WTC11 (cell line): Measurements from ENCODE around the gene AMPD3. TPM values are rescaled to one million over a fixed set of nuclear protein-coding genes. Genes with fewer than 3 reads are reported as not detected.

Experiments used
- ATAC-seq: fragments of 200-7000 bp; cut with Tn5 transposase; 2 replicates; pipeline ENCODE4 v1.10.0; 2021; ENCODE audit warnings: mild to moderate bottlenecking, moderate library complexity
- CTCF ChIA-PET: fragments of 300-600 bp; sonication (Branson Sonifier 250); formaldehyde crosslinking; loops from one replicate; lab custom pipeline; 2021; ENCODE audit warnings: antibody characterized with exemption; lab: Charles Lee
- POLR2A ChIA-PET: fragments of 350-600 bp; sonication (Branson Sonifier 250); formaldehyde crosslinking; loops from one replicate; lab custom pipeline; 2021; ENCODE audit warnings: antibody characterized with exemption; lab: Charles Lee
- DNase-seq: peaks from one replicate; pipeline ENCODE4 v3.0.0; 2021; ENCODE audit warnings: low spot score
- H3K27ac Mint-ChIP-seq: 2 replicates; pipeline ENCODE4 v1.8.0; 2021; ENCODE audit warnings: mixed read lengths
- H3K27me3 Mint-ChIP-seq: 2 replicates; pipeline ENCODE4 v1.8.0; 2021; ENCODE audit warnings: low read depth, mild to moderate bottlenecking, moderate library complexity, mixed read lengths
- H3K36me3 Mint-ChIP-seq: 2 replicates; pipeline ENCODE4 v1.8.0; 2021; ENCODE audit warnings: mixed read lengths
- H3K4me1 Mint-ChIP-seq: 2 replicates; pipeline ENCODE4 v1.8.0; 2022; ENCODE audit warnings: mixed read lengths
- H3K4me3 Mint-ChIP-seq: 2 replicates; pipeline ENCODE4 v1.8.0; 2021; ENCODE audit warnings: mild to moderate bottlenecking, moderate library complexity, mixed read lengths
- H3K9me3 Mint-ChIP-seq: 2 replicates; pipeline ENCODE4 v1.8.0; 2021; ENCODE audit warnings: mixed read lengths
- AR ChIP-seq: fragments of 250-450 bp; sonication (Bioruptor Pico); IDR thresholded peaks from 2 replicates; pipeline ENCODE4 v1.9.0; 2021; ENCODE audit warnings: mild to moderate bottlenecking
- CREM ChIP-seq: sonication (generic); formaldehyde crosslinking; IDR thresholded peaks from 2 replicates; pipeline ENCODE4 v1.8.1; 2022; ENCODE audit warnings: mild to moderate bottlenecking, missing genetic modification reagents, moderate library complexity
- ESRRA ChIP-seq: sonication (generic); formaldehyde crosslinking; IDR thresholded peaks from 2 replicates; pipeline ENCODE4 v1.8.1; 2022; ENCODE audit warnings: mild to moderate bottlenecking, missing genetic modification reagents, borderline replicate concordance
- FOXK1 ChIP-seq: sonication (generic); formaldehyde crosslinking; IDR thresholded peaks from 2 replicates; pipeline ENCODE4 v1.8.0; 2022; ENCODE audit warnings: mild to moderate bottlenecking, moderate library complexity, missing genetic modification reagents
- GTF2I ChIP-seq: fragments of 250-450 bp; sonication (Bioruptor Pico); conservative IDR thresholded peaks from 2 replicates; pipeline ENCODE4 v1.4.0; 2021; ENCODE audit warnings: mild to moderate bottlenecking
- JAZF1 ChIP-seq: fragments of 250-450 bp; sonication (Bioruptor Pico); IDR thresholded peaks from 2 replicates; pipeline ENCODE4 v1.9.0; 2021; ENCODE audit warnings: moderate library complexity, mild to moderate bottlenecking, inconsistent platforms
- MAX ChIP-seq: sonication (generic); formaldehyde crosslinking; IDR thresholded peaks from 2 replicates; pipeline ENCODE4 v1.8.0; 2022; ENCODE audit warnings: mild to moderate bottlenecking, missing genetic modification reagents
- MLX ChIP-seq: sonication (generic); formaldehyde crosslinking; IDR thresholded peaks from 2 replicates; pipeline ENCODE4 v1.8.1; 2023; ENCODE audit warnings: mild to moderate bottlenecking, missing genetic modification reagents, moderate library complexity
- RORB ChIP-seq: fragments of 250-450 bp; sonication (Bioruptor Pico); IDR thresholded peaks from 2 replicates; pipeline ENCODE4 v1.9.0; 2021; ENCODE audit warnings: mild to moderate bottlenecking
- TEAD1 ChIP-seq: sonication (generic); formaldehyde crosslinking; IDR thresholded peaks from 2 replicates; pipeline ENCODE4 v1.8.0; 2022; ENCODE audit warnings: mild to moderate bottlenecking, missing genetic modification reagents
- TEAD4 ChIP-seq: sonication (generic); formaldehyde crosslinking; IDR thresholded peaks from 2 replicates; pipeline ENCODE4 v1.8.0; 2022; ENCODE audit warnings: mild to moderate bottlenecking, missing genetic modification reagents
- TP53 ChIP-seq: sonication (generic); formaldehyde crosslinking; IDR thresholded peaks from 2 replicates; pipeline ENCODE4 v1.8.1; 2023; ENCODE audit warnings: mild to moderate bottlenecking, missing genetic modification reagents
- ZNF121 ChIP-seq: sonication (generic); formaldehyde crosslinking; IDR thresholded peaks from 2 replicates; pipeline ENCODE4 v1.8.0; 2023; ENCODE audit warnings: missing genetic modification reagents
- ZNF263 ChIP-seq: sonication (generic); formaldehyde crosslinking; IDR thresholded peaks from 2 replicates; pipeline ENCODE4 v1.8.1; 2022; ENCODE audit warnings: low read depth, mild to moderate bottlenecking, moderate library complexity, missing genetic modification reagents
- ZNF317 ChIP-seq: sonication (generic); formaldehyde crosslinking; IDR thresholded peaks from 2 replicates; pipeline ENCODE4 v1.8.1; 2023; ENCODE audit warnings: low read depth, mild to moderate bottlenecking, moderate library complexity, missing genetic modification reagents, borderline replicate concordance
- total RNA-seq: library from RNA; stranded (reverse); gene quantifications from 3 replicates; pipeline ENCODE4 v1.2.3, GENCODE V29; 2021
- TF ChIP-seq, protein P1 (sequence below): sonication (generic); formaldehyde crosslinking; conservative IDR thresholded peaks from 2 replicates; pipeline ENCODE4 v1.8.1; 2023; ENCODE audit warnings: mild to moderate bottlenecking, low read depth, missing genetic modification reagents, moderate library complexity
- TF ChIP-seq, protein P2 (sequence below): sonication (generic); formaldehyde crosslinking; IDR thresholded peaks from 2 replicates; pipeline ENCODE4 v1.8.1; 2023; ENCODE audit warnings: mild to moderate bottlenecking, missing genetic modification reagents, moderate library complexity
- TF ChIP-seq, protein P3 (sequence below): fragments of 200-600 bp; IDR thresholded peaks from 2 replicates; pipeline ENCODE4 v1.8.0; 2022; ENCODE audit warnings: antibody characterized with exemption

AMPD3 gene
- total RNA-seq, 1 experiment from 2014 or later = 6.4 TPM

GRCh38 chr11:10438458-10438857, 16.6 kb upstream of the AMPD3 start (continued):
- TF ChIP-seq, protein P1, sequence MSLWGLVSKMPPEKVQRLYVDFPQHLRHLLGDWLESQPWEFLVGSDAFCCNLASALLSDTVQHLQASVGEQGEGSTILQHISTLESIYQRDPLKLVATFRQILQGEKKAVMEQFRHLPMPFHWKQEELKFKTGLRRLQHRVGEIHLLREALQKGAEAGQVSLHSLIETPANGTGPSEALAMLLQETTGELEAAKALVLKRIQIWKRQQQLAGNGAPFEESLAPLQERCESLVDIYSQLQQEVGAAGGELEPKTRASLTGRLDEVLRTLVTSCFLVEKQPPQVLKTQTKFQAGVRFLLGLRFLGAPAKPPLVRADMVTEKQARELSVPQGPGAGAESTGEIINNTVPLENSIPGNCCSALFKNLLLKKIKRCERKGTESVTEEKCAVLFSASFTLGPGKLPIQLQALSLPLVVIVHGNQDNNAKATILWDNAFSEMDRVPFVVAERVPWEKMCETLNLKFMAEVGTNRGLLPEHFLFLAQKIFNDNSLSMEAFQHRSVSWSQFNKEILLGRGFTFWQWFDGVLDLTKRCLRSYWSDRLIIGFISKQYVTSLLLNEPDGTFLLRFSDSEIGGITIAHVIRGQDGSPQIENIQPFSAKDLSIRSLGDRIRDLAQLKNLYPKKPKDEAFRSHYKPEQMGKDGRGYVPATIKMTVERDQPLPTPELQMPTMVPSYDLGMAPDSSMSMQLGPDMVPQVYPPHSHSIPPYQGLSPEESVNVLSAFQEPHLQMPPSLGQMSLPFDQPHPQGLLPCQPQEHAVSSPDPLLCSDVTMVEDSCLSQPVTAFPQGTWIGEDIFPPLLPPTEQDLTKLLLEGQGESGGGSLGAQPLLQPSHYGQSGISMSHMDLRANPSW = no peak
- TF ChIP-seq ZNF121 (CRISPR knock-in tag) = no peak
- TF ChIP-seq GTF2I (CRISPR knock-in tag) = no peak
- TF ChIP-seq AR (CRISPR knock-in tag) = no peak
- TF ChIP-seq, protein P2, sequence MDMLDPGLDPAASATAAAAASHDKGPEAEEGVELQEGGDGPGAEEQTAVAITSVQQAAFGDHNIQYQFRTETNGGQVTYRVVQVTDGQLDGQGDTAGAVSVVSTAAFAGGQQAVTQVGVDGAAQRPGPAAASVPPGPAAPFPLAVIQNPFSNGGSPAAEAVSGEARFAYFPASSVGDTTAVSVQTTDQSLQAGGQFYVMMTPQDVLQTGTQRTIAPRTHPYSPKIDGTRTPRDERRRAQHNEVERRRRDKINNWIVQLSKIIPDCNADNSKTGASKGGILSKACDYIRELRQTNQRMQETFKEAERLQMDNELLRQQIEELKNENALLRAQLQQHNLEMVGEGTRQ = no peak
- TF ChIP-seq RORB (CRISPR knock-in tag) = no peak
- TF ChIP-seq JAZF1 = no peak
- no peak for TF ChIP-seq ESRRA
- TF ChIP-seq FOXK1 = no peak
- no peak for TF ChIP-seq CREM (CRISPR knock-in tag)

- no peaks in the 10 kb centered on the region for H3K4me1 Mint-ChIP-seq
- H3K27ac Mint-ChIP-seq = no peak overlapping the region
- H3K9me3 Mint-ChIP-seq = no peaks in the 10 kb centered on the region
- ATAC-seq = no peak
- TF ChIP-seq TEAD4 = no peak
- TF ChIP-seq ZNF263 (CRISPR knock-in tag) = no peak
- no peak for TF ChIP-seq TEAD1 (CRISPR knock-in tag)
- TF ChIP-seq MAX = no peak
- TF ChIP-seq MLX (CRISPR knock-in tag) = no peak
- no peak for TF ChIP-seq ESRRA
- TF ChIP-seq ZNF317 (CRISPR knock-in tag) = no peak
- no peak for TF ChIP-seq TP53 (CRISPR knock-in tag)
- TF ChIP-seq, protein P3, sequence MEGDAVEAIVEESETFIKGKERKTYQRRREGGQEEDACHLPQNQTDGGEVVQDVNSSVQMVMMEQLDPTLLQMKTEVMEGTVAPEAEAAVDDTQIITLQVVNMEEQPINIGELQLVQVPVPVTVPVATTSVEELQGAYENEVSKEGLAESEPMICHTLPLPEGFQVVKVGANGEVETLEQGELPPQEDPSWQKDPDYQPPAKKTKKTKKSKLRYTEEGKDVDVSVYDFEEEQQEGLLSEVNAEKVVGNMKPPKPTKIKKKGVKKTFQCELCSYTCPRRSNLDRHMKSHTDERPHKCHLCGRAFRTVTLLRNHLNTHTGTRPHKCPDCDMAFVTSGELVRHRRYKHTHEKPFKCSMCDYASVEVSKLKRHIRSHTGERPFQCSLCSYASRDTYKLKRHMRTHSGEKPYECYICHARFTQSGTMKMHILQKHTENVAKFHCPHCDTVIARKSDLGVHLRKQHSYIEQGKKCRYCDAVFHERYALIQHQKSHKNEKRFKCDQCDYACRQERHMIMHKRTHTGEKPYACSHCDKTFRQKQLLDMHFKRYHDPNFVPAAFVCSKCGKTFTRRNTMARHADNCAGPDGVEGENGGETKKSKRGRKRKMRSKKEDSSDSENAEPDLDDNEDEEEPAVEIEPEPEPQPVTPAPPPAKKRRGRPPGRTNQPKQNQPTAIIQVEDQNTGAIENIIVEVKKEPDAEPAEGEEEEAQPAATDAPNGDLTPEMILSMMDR = no peak
- TF ChIP-seq, all 79 proteins: peak for 0
- no peak for DNase-seq
- Mint-ChIP-seq H3K27me3 (no peaks in the 10 kb centered on the region), H3K36me3 (no peaks in the 10 kb centered on the region), H3K4me3 (no peak overlapping the region)
- POLR2A ChIA-PET = no interaction called here
- CTCF ChIA-PET = no interaction called here
These were observed 15.7 kb upstream of the AMPD3 start for GRCh38 chr11:10439351-10439750.
